Retinal pigment epithelial cell (primary cell): ENCODE data around the gene MAP2.

ENCODE experiments used
- DNase-seq: peaks from one replicate; pipeline ENCODE4 v3.0.0-alpha.2; 2010; ENCODE audit warnings: low read depth
- H3K4me3 ChIP-seq: 2 replicates; pipeline ENCODE4 v1.5.1; 2011; ENCODE audit warnings: mild to moderate bottlenecking, low read length, control low read depth, moderate library complexity
- CTCF ChIP-seq: conservative IDR thresholded peaks from 2 replicates; pipeline ENCODE4 v1.5.1; 2011; ENCODE audit warnings: low read depth, low read length, control low read depth, inconsistent platforms

Gene MAP2

GRCh38 chr2:209713219-209713618, 289.4 kb downstream of the MAP2 start:
- DNase-seq = no peak
- no peak for TF ChIP-seq CTCF
- no peak overlapping the region for H3K4me3 ChIP-seq

- DNase-seq = no peak
- TF ChIP-seq CTCF = no peak
- no peak overlapping the region for H3K4me3 ChIP-seq
These were observed 295.2 kb downstream of the MAP2 start for GRCh38 chr2:209719034-209719433.

GRCh38 chr2:209721497-209721896, 297.6 kb downstream of the MAP2 start:
- TF ChIP-seq CTCF = no peak

GRCh38 chr2:209726311-209726710, 302.5 kb downstream of the MAP2 start:
- DNase-seq = no peak
- H3K4me3 ChIP-seq = no peak overlapping the region
- TF ChIP-seq CTCF = no peak

More at GRCh38 chr2:209721497-209721896, 297.6 kb downstream of the MAP2 start:
- no peak overlapping the region for H3K4me3 ChIP-seq
- peak; percentile 50 for DNase-seq

- no peak for TF ChIP-seq CTCF
- no peak overlapping the region for H3K4me3 ChIP-seq
- DNase-seq = no peak
These were observed 303.2 kb downstream of the MAP2 start for GRCh38 chr2:209727077-209727476.

- no peak overlapping the region for H3K4me3 ChIP-seq
- DNase-seq = no peak
- no peak for TF ChIP-seq CTCF
These were observed 311.0 kb downstream of the MAP2 start for GRCh38 chr2:209734805-209735204.

GRCh38 chr2:209741953-209742352, 318.1 kb downstream of the MAP2 start:
- DNase-seq = no peak
- TF ChIP-seq CTCF = no peak
- H3K4me3 ChIP-seq = no peak overlapping the region
